Lower leg skin (tissue), 3 donors: ENCODE data around the gene RNF181.

Experiments
- CTCF ChIP-seq, 3 donors: fragments of 450-650 bp; IDR thresholded peaks; one replicate each; pipeline ENCODE4 v1.5.1; 2016; ENCODE audit warnings: antibody characterized with exemption in 3 of 3, mild to moderate bottlenecking in 3 of 3, moderate library complexity in 2 of 3
- POLR2A ChIP-seq, 2 donors: fragments of 450-650 bp; IDR thresholded peaks; one replicate each; pipeline ENCODE4 v1.6.1; 2016 to 2017; ENCODE audit warnings: antibody characterized with exemption in 2 of 2, mild to moderate bottlenecking in 1 of 2, moderate library complexity in 1 of 2

- TF ChIP-seq CTCF (IDR thresholded peaks at IDR 0.05): no peak
- TF ChIP-seq POLR2A (IDR thresholded peaks at IDR 0.05): no peak
Observed at GRCh38 chr2:85598594-85599340, 3.2 kb downstream of the RNF181 start.
